NCI-H748 (cell line): ENCODE measurements around the gene HMOX1.
A peak's percentile ranks its signal among the peaks of the same experiment; 100 is the strongest.

Experiments
- DNase-seq: peaks from one replicate; lab custom pipeline; 2025; ENCODE audit not compliant: unreplicated experiment; lab: John Stamatoyannopoulos, UW

The HMOX1 gene

DNA sequence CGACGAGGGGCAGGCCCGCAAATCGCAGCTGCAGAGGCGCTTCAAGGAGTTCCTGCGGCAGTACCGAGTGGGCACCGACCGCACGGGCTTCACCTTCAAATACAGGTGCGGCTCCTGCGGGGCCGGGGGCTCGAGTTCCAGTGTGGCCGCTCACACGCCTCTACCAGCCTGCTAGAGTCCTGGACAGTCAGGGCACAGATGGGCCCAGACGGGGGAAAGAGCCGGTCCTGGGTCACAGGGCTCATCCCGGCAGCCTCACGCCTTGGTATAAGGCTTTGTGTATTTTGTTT is 19.6 kb downstream of the HMOX1 start:
- DNase-seq, result peak; percentile 43

DNA sequence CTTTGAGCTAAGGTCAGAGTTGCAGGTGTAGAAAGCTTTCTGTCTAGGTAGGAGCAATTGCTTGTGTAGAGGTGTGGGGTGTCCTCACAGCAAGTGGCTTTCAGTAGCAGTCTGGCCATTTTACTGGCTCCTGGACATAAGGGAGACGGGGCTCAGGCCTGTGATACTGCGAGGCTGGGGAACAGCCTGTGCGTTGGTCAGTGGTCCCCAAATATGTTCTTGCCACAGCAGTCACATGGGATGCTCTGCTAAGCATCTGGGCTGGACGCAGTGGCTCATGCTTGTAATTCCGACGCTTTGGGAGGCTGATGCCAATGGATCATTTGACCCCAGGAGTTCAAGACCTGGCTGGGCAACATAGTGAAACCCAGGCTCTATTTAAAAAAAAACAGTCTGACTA is 21.0 kb downstream of the HMOX1 start:
- DNase-seq, result no peak

DNA sequence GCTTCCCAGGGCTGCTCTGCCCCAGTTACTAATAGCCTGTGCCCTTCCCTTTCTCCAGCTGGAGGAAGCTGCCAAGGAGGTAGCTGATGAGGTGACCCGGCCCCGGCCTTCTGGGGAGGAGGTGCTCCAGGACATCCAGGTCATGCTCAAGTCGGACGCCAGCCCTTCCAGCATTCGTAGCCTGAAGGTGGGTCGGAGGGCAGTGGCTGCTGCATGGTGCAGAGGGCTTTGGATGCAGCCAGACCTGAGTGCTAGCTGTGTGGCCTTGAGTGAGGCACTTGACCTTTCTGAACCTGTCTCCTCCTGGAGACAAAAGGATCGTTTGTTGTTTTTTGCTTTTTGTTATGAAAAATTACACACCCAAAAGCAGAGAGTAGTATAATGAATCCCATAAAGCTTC is 22.5 kb downstream of the HMOX1 start:
- no peak for DNase-seq

DNA sequence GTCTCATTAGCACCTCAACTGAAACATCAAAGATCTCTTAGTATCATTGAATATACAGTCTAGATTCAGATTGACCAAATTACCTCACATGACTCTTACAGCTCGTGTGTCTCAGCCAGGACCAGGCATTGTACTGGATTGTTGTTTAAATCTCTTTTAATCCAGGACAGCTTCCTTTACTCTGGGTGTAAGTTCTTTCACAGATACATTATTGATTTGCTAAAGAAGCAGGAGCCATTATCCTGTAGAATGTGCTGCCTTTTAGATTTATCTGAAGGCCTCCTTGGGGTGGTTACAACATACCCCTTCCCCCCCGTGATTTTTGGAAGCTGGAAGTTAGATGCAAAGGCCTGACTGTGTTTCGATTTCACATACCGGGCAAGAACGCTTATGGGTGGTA is 23.3 kb downstream of the HMOX1 start:
- no peak for DNase-seq

DNA sequence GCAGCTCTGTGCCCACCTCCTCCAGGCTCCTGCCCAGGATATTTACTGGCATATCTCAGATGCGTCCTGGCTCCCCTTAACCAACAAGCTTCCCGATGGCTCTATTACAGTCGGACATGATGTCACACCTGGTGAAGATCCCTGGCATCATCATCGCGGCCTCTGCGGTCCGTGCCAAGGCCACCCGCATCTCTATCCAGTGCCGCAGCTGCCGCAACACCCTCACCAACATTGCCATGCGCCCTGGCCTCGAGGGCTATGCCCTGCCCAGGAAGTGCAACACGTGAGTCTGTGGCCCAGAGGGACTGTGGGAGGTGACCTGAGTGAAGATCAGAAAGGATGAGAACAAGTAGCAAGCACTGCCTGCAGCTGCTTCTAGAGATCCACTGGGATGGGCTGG is 25.5 kb downstream of the HMOX1 start:
- no peak for DNase-seq

DNA sequence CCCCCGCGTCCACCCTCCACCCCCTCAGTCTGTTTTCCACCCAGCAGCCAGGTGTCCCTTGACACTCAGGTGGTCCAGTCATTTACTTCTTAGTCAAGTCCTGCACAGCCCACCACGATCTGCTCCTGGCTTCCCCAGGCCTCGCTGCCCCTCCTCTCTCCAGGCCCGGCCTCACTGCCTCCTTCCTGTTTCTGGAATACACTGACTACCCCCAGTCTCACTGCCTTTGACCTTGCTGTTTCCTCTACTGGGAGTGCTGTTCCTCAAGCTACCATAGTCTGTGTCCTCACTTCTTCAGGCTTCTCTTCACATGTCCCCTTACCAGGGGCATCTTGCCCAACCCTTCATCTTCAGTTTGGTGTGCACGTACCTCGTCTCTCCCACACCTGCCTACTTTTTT is 26.5 kb downstream of the HMOX1 start:
- DNase-seq, result no peak

DNA sequence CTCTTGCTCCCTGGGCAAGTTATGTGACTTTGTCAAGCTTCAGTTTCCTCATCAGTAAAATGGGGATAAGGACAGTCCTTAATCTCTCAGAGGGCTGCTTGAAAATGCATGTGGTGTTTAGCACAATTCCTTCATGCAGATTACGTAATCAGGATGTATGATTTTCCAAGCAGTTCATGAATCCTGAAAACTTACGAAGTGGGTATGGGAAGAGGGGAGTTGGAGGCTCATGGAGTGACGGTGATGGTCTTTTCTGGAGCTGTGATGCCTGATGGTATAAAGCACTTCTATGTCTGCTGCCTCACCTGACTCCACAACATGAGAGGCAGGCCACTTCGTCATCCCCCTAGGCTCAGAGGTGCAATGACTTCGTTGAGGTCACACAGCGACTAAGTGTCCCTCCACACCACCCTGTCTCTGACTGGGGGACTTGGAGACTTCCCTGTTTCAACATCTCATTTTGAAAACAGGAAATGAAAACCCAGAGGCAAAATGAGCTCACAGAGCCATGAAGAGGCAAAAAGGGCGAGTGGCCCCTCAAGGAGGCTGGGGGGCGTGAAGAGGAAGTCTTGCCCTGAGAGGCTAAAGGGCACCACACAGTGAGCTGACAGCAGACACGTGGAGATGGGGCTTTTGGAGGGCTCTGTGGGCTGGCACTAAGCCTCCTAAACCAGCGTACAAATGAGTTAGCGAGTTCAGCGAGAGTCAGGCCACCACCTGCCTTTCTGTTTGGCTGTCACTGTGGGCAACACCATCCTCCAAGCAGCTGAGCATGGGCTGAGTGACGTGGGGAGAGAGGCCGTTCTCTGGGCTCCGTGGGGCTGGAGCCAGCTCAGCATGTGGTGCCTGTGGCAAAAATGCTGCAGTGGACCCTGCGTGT is 29.1 kb downstream of the HMOX1 start:
- no peak for DNase-seq

DNA sequence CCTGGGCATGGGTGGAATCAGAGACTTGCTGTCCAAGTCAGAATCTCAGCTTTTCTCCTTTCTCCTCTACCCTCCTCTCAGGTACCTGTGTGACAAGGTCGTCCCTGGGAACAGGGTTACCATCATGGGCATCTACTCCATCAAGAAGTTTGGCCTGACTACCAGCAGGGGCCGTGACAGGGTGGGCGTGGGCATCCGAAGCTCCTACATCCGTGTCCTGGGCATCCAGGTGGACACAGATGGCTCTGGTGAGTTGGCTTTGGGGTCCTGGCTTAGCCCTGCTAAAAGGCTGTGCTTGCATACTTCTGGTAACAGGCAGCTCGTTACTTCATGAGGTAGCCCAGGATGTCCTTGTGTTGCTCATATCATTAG is 29.8 kb downstream of the HMOX1 start:
- no peak for DNase-seq

DNA sequence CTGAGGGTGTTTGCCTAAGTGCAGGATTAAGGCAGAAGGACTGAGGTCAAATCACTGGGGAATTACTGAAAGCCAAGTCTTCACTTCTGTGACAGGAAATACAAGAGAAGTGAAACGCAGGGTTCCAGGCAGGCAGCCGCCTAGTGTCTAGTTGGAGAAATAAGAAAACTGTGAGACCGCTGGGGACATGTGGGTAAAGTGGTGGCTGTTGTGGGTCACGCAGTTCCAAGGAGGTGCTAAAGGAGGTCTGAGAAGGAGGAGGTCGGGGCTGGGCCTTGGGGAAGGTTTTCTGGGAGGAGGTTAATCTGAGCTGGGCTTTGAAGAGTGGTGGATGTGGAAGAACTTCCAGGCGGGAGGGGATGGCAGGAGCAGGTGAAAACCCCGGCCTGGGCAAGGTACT is 30.2 kb downstream of the HMOX1 start:
- DNase-seq, result no peak

DNA sequence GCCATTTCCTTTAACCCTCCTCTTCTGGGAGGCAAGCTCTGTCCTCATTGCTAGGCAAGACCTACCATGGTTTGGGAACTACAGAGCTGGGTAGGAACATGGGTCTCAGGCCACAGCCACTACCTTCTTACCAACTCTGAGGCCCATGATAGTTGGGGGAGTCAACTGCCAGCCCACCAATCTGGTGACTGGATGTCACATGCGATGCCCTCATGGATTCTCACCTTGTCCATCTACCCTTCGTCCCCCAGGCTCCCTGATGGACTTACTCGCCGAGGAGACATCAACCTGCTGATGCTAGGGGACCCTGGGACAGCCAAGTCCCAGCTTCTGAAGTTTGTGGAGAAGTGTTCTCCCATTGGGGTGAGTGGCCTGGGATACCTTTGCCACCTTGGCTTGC is 32.7 kb downstream of the HMOX1 start:
- DNase-seq, result no peak

DNA sequence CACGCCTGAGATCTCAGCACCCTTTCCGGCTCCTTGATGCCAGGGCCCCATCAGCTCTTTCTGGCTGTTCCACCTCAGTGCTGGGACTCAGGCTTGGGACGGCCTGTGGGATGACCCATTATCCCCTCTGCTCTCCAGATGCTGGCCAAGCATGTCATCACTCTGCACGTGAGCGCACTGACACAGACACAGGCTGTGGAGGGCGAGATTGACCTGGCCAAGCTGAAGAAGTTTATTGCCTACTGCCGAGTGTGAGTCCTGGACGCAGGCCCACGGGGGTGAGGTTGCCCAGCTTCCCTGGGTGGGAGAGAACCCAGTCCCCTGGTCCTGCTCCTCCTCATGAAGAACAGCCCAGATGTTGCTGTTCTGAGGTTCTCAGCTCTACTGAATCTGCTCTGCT is 36.7 kb downstream of the HMOX1 start:
- DNase-seq, result no peak

DNA sequence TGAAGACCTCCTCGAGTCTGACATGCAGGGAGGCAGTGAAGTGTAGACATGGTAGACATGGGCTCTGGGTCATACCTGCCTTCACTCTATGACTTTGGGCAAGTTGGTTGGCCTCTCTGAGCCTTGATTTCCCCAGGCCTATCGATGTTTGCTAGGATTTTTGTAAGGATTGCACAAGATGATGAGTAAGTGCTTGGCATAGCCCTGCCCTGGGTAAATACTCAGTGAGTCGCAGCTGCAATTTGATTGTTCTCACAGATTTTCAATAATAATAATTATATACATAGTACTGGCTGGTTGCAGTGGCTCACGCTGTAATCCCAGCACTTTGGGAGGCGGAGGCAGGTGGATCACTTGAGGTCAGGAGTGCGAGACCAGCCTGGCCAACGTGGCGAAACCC is 37.2 kb downstream of the HMOX1 start:
- DNase-seq, result no peak

DNA sequence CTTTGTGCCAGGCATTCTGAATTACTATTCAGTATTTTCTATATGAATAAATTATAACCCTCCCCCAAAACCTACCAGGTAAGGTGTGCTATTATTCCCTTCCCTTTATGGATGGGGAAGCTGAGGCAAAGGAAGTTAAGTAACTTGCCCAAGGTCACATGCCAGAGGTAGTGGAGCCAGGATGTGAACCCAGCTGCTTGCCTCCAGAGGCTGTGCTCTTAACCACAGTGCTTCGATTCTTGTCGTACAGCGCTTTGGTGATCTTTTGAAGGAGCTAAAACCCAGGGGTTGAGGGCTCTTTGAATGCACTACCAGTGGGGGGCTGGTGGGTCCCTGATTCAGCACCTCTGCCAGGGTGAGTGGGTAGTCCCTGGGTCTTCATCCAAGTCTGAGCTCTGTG is 37.8 kb downstream of the HMOX1 start:
- no peak for DNase-seq

DNA sequence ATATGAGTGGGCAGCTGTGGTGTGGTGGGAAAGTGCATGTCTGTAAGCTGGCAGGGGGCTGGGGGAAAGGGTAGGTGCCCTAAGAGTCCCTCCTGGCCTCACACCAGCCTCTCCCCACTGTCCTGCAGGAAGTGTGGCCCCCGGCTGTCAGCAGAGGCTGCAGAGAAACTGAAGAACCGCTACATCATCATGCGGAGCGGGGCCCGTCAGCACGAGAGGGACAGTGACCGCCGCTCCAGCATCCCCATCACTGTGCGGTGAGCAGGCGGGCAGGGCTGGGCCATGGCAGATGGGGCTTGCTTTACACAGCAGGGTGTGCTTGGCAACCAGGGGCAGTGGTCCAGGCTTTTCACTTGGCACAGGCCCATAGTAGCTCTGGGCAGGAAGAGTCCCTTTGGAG is 38.9 kb downstream of the HMOX1 start:
- DNase-seq, result no peak

DNA sequence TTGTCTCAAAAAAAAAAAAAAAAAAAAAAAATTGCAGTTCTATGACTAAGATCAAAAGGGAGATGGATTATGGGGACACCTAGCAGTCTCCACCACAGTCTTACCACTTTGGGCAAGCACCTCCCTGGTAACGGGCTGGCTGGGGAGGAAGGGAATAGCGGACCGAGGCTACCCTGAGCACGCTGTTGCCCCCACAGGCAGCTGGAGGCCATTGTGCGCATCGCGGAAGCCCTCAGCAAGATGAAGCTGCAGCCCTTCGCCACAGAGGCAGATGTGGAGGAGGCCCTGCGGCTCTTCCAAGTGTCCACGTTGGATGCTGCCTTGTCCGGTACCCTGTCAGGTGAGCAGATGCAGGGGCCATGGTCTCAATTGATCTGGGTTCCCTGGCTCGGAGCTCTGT is 40.2 kb downstream of the HMOX1 start:
- no peak for DNase-seq

DNA sequence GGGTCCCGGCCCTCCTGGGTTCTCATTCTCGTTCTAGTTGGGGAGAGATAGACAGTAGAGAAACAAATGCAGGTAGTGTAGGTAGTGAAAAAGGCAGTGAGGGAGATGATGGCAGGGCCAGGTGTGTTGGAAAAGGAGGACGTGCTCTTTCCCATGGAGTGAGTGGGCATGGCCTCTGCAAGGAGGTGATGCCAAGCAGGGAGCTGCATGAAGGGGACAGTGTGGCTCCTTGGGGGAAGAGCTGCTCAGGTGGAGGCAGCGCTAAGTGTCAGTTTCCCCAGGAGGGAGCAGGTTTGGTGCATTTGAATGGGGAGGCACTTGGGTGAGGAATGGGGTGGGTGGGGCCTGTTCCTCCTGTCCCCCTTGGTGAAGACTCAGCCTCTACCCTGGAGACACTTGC is 41.2 kb downstream of the HMOX1 start:
- DNase-seq, result no peak

DNA sequence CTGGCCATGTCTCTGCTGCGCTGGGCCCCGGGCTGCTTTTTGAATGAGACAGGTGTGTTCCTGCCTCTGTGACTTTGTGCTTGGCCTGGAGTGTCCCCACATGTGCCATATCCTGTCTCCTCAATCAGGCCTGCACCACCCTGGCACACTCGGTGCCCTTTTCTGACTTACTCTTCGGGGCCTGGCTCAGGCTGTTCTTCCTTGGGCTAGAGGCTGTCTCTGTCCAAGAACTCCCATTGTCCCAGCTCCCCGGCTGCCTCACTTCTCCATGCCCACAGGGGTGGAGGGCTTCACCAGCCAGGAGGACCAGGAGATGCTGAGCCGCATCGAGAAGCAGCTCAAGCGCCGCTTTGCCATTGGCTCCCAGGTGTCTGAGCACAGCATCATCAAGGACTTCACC is 42.0 kb downstream of the HMOX1 start:
- DNase-seq, result no peak

DNA sequence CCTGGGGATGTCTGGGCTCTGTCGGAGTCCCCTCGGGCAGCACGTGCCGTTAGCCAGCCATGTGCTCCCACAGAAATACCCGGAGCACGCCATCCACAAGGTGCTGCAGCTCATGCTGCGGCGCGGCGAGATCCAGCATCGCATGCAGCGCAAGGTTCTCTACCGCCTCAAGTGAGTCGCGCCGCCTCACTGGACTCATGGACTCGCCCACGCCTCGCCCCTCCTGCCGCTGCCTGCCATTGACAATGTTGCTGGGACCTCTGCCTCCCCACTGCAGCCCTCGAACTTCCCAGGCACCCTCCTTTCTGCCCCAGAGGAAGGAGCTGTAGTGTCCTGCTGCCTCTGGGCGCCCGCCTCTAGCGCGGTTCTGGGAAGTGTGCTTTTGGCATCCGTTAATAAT is 43.2 kb downstream of the HMOX1 start:
- no peak for DNase-seq

DNA sequence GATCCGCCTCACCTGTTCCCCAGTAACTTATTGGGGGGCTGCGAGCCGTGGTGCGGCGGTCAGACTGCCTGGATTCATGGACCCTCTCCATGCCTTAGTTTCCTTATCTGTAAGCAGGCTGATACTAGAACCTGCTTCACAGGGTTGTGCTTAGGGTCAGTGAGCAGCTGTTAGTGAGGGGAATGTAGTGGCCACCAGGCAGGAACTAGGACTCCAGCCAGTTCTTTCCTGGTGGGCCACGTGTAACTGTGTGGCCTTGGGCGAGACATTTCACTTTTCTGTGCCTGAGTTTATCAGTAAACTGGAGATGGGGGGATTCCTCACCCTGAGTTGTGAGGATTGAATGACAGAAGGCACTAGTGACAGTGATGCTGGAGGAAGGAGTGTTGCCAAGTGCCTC is 43.9 kb downstream of the HMOX1 start:
- DNase-seq, result no peak

DNA sequence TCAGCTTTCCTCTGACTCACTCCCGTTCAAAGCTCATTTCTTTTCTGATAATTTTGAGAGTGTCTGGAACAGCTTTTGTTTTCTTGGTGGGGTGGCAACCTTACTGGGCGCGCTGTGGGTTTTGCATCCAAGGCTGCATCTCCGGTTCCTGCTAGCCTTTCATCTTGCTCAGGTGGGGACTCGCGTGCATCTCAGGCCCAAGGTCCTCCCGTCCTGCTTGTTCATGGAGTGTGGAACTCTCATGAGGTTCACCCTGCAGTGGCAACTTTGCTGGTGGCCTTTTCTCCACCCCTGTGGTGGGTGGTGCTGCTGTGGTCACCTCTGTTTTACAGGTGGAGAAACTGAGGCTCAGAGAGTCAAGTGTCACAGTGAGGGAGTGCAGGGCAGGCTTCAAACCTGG is 44.6 kb downstream of the HMOX1 start:
- no peak for DNase-seq

DNA sequence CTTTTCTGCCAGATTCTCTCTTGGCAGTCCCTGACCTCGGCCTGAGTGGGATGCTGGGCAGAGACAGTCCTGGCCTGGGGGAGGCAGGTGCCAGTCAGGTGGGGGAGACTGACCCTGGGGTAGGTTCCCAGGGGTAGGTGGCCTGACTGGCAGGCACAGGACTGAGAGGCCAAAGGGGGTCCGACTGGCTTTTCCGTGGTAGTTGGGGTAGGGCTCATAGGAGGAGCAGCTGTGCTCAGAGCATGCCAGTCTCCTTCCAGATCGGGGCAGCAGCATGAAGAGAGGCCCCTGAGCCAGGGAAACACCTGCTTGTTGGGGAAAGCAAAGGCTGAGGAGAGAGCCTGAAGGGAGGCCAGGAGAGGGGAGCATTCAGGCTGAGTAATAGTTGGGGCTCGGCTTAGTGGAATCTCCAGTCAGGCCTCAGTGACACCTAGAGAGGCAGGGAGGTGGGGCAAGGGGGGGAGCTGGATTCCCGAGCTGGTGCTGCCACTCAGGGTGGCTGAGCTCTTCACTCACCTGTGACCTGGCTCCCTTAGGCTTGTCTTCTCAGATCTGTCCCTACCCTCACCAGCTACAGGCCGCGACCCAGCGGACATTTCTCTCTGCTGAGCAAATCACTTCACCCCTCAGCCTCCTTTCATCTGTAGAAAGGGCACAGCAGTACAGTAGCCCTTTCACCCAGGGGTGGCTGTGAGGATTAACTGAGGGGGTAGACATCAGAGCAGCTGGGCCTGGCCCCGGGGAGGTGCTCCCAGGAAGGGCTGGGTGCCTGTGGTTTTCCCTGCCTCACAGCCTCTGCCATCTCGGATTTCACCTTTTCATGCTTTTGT is 45.3 kb downstream of the HMOX1 start:
- DNase-seq, result no peak

DNA sequence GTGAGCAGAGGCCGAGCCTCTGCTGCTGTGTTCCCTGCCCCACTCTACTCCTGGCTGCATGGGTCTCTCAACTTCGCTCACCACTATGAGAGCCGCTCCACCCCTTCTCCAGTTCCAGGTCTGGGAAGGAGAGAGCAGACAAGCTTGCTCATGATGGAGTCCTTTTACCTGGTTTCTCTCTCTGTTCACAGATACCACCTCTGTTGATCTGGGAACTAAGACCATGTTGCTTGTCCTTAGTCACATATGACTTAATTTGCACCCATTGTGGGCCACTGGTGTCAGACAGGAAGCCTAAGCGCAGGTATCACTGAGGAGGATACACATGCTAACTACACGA is 45.9 kb downstream of the HMOX1 start:
- no peak for DNase-seq

DNA sequence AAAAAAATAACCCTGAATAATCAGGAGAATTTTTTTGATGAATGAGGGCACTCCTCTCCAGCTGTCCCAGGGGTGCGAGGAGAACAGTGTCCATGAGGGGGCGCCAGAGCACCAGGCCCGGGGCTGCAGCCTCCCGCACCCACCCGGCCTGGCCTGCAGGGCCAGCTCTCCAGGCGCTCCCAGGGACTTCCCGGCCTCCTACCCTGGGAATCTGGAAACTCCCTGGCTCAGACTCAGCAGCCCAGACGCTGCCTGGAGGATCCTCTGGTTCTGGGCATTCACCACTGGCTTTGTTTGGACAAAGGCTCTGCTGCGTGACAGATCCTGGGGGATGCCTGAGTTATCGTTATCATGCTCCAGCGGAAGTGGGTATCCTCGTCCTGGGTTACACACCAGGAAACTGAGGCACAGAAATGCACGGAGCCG is 50.0 kb downstream of the HMOX1 start:
- peak; percentile 38 for DNase-seq
